Measurements from ENCODE around the gene BRD4. TPM values are rescaled to one million over a fixed set of nuclear protein-coding genes. Genes with fewer than 3 reads are reported as not detected.

BRD4 gene
- total and polyA plus RNA-seq, 2 donors (not counting 3 experiments of a cell fraction or from before 2014, with no cell fraction given) = 14.9 to 125 TPM

DNA sequence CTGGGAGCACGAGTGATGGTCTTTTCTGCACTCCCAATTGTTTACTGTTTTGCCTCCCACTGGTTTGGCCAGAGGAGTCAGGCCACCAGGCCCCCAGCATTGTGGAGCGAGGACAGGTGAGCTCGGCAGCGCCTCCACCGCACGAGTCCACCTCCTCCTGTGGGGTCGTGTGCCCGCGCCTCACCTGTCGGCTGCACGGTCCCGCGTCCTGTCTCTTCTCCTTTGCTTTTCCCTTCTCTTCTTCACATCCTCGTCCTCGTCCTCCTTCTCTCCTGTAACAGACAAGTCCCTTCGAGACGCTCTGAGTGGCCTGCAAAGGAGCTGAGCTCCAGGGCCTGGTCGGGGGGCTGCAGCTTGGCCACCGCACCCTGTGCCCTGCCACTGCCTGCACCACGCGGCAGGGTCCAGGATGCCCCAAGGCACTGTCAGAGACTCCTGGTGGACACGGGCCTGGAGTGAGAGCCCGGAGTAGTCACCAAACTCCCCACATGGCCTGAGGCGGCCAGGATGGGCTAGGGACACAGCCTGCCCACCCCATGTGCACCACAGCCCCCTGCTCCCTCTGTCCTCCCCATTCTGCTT, 35.8 kb upstream of the BRD4 start:
- dilution Hi-C loops (cut with MboI; ENCODE audit: extremely low pct_ligation_motif_present, low sequenced_read_pairs) = no loop called here
- Histone ChIP-seq H3K79me2 (ENCODE audit: control insufficient read depth, insufficient read depth, low read length) (peaks cover 5% of the 10 kb centered on the region), H3K4me2 (ENCODE audit: insufficient read depth, low read length) (no peak overlapping the region), H2AFZ (ENCODE audit: low read depth, low read length) (no peak overlapping the region), H3K27ac (ENCODE audit: insufficient read depth, low read depth, low read length) (no peak overlapping the region), H3K4me3 (replicated peaks in 1 of 3; ENCODE audit: insufficient read depth in 1 of 3, low read depth in 1 of 3, low read length in 3 of 3) (no peak overlapping the region), H3K9me1 (replicated peaks; ENCODE audit: control insufficient read depth, extremely low read depth, insufficient read depth, low read length) (no peaks in the 10 kb centered on the region), H3K9me3 (replicated peaks; ENCODE audit: control insufficient read depth, insufficient read depth, low read length) (no peaks in the 10 kb centered on the region), H3K4me1 (ENCODE audit: control insufficient read depth, extremely low read depth, insufficient read depth, low read length) (no peaks in the 10 kb centered on the region), H3K9ac (replicated peaks; ENCODE audit: extremely low read depth, insufficient read depth, low read length) (no peak overlapping the region), H3K36me3 (ENCODE audit: control insufficient read depth in 2 of 2, extremely low read depth in 1 of 2, insufficient read depth in 2 of 2, low read length in 2 of 2) (peaks cover 35 to 46% of the 10 kb centered on the region in 2 experiments), H4K20me1 (replicated peaks; ENCODE audit: control insufficient read depth, extremely low read depth, insufficient read depth, low read length) (no peaks in the 10 kb centered on the region), H3K27me3 (ENCODE audit: control insufficient read depth in 2 of 2, insufficient read depth in 2 of 2, low read length in 2 of 2) (no peaks in the 10 kb centered on the region)
- DNase-seq (ENCODE audit: low read depth, low spot score) (no peak), FAIRE-seq (no peak)
- no TSS peak for BruUV-seq (replicated peaks)
- ChIA-PET POLR2A (no interaction called here), CTCF (interaction anchor here (1.2 kb wide), 1 partner anchor 9 kb away, joined by 3 read pairs; no protein-coding TSS in a partner anchor)
- TF ChIP-seq POLR2A (IDR thresholded peaks at IDR 0.05; ENCODE audit: low read depth, low read length) (no peak), FOS (IDR thresholded peaks at IDR 0.05; ENCODE audit: borderline replicate concordance, insufficient read depth, low read length) (no peak), MYC (IDR thresholded peaks at IDR 0.05; ENCODE audit: low read depth, low read length) (no peak), JUN (IDR thresholded peaks at IDR 0.05; ENCODE audit: borderline replicate concordance, insufficient read depth, insufficient read length, low read depth) (no peak), EZH2 (IDR thresholded peaks at IDR 0.05; ENCODE audit: borderline replicate concordance, low read depth, low read length, severe bottlenecking) (no peak), POLR2AphosphoS5 (IDR thresholded peaks at IDR 0.05; ENCODE audit: insufficient read depth, low read depth, low read length) (no peak), GATA2 (IDR thresholded peaks at IDR 0.05; ENCODE audit: insufficient read depth, insufficient read length, low read depth, low read length) (no peak)
- TF ChIP-seq, protein P1, sequence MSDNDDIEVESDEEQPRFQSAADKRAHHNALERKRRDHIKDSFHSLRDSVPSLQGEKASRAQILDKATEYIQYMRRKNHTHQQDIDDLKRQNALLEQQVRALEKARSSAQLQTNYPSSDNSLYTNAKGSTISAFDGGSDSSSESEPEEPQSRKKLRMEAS (IDR thresholded peaks at IDR 0.05; ENCODE audit: insufficient read depth, insufficient read length) = no peak
- TF ChIP-seq, protein P2, sequence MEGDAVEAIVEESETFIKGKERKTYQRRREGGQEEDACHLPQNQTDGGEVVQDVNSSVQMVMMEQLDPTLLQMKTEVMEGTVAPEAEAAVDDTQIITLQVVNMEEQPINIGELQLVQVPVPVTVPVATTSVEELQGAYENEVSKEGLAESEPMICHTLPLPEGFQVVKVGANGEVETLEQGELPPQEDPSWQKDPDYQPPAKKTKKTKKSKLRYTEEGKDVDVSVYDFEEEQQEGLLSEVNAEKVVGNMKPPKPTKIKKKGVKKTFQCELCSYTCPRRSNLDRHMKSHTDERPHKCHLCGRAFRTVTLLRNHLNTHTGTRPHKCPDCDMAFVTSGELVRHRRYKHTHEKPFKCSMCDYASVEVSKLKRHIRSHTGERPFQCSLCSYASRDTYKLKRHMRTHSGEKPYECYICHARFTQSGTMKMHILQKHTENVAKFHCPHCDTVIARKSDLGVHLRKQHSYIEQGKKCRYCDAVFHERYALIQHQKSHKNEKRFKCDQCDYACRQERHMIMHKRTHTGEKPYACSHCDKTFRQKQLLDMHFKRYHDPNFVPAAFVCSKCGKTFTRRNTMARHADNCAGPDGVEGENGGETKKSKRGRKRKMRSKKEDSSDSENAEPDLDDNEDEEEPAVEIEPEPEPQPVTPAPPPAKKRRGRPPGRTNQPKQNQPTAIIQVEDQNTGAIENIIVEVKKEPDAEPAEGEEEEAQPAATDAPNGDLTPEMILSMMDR (IDR thresholded peaks at IDR 0.05; ENCODE audit: extremely low read depth in 1 of 2, insufficient read depth in 1 of 2, low read depth in 1 of 2, low read length in 2 of 2) = no peak
- intact Hi-C loops (cut with micrococcal nuclease) = no loop called here
